K562 (cell line): ENCODE results near the gene ELMOD1. TPM values are rescaled to one million over a fixed set of nuclear protein-coding genes. Genes with fewer than 3 reads are reported as not detected.

Source experiments
- ATAC-seq: fragments of 200-7000 bp; cut with Tn5 transposase; 3 replicates; pipeline ENCODE4 v1.9.1; 2020; ENCODE audit warnings: moderate library complexity
- BruUV-seq: library from RNA; stranded (reverse); fragments of 400-500 nt; replicated peaks from 2 replicates; lab custom pipeline; 2021; lab: Mats Ljungman, UMichigan
- CTCF ChIA-PET: fragments of 300-600 bp; formaldehyde crosslinking; extraction: SDS; loops from one replicate; lab custom pipeline; 2021; ENCODE audit warnings: low intra/inter-chr PET ratio; lab: Yijun Ruan, JAX
- POLR2A ChIA-PET: fragments of 300-600, 350-650 bp; sonication (Branson Sonifier 250); formaldehyde crosslinking; extraction: SDS; loops from one replicate; lab custom pipeline; 2021; ENCODE audit warnings: antibody characterized with exemption, inconsistent platforms; lab: Yijun Ruan, JAX
- DNase-seq, 4 experiments: peaks; one replicate each; pipeline versions ENCODE4 v3.0.0 to v3.0.0-alpha.2; 2011 to 2018; ENCODE audit warnings: low spot score in 3 of 4, mixed read lengths in 3 of 4; ENCODE audit errors: extremely low read depth in 1 of 4
- FAIRE-seq: peaks from 2 replicates; lab custom pipeline; 2011; peaks lifted over from hg19 to GRCh38; lab: Jason Lieb, UNC
- H2AFZ ChIP-seq: 2 replicates; pipeline ENCODE4 v1.6.0; 2011; ENCODE audit warnings: low read depth, low read length, control low read depth, inconsistent platforms
- H3K27ac ChIP-seq: fragments of 200-600 bp; 3 replicates; pipeline ENCODE4 v1.8.0; 2011; ENCODE audit warnings: low read depth, mild to moderate bottlenecking, control low read depth, inconsistent platforms, low read length, moderate library complexity, mixed read lengths; ENCODE audit errors: extremely low read depth
- H3K27me3 ChIP-seq, 2 experiments: fragments of 300-600 bp in 1 of 2; 2 replicates in 1 of 2; 3 replicates in 1 of 2; pipeline versions ENCODE4 v1.6.0 to v1.8.0; 2011; ENCODE audit warnings: inconsistent platforms in 2 of 2, low read length in 2 of 2, mild to moderate bottlenecking in 1 of 2, mixed read lengths in 1 of 2, moderate library complexity in 1 of 2; ENCODE audit not compliant: control insufficient read depth in 2 of 2, insufficient read depth in 2 of 2
- H3K36me3 ChIP-seq: fragments of 300-600 bp; 3 replicates; pipeline ENCODE4 v1.8.0; 2011; ENCODE audit warnings: mild to moderate bottlenecking, low read length, inconsistent platforms; ENCODE audit not compliant: control insufficient read depth, insufficient read depth
- H3K4me1 ChIP-seq, 2 experiments: fragments of 200-600 bp in 1 of 2; replicated peaks in 1 of 2; 2 replicates in 1 of 2; 3 replicates in 1 of 2; pipeline versions ENCODE4 v1.5.1 to v1.8.0; 2011; ENCODE audit warnings: inconsistent platforms in 2 of 2, low read length in 2 of 2, mild to moderate bottlenecking in 1 of 2, mixed read lengths in 1 of 2, moderate library complexity in 1 of 2; ENCODE audit not compliant: control insufficient read depth in 2 of 2, insufficient read depth in 2 of 2
- H3K4me2 ChIP-seq: 2 replicates; pipeline ENCODE4 v1.6.1; 2011; ENCODE audit warnings: low read length, control low read depth, inconsistent platforms, mixed read lengths; ENCODE audit not compliant: insufficient read depth
- H3K4me3 ChIP-seq: fragments of 200-600 bp; sonication (generic), shearing (Covaris generic); 2 replicates; pipeline ENCODE4 v1.5.1; 2016; ENCODE audit warnings: control low read depth, inconsistent platforms
- H3K79me2 ChIP-seq: fragments of 200-600 bp; 3 replicates; pipeline ENCODE4 v1.8.0; 2011; ENCODE audit warnings: low read length, inconsistent platforms; ENCODE audit not compliant: control insufficient read depth, insufficient read depth
- H3K9ac ChIP-seq, 2 experiments: 2 replicates each; pipeline versions ENCODE4 v1.6.0 to v1.6.1; 2011; ENCODE audit warnings: low read depth in 2 of 2, low read length in 2 of 2, control low read depth in 1 of 2, inconsistent platforms in 1 of 2, mild to moderate bottlenecking in 1 of 2, mixed read lengths in 1 of 2; ENCODE audit not compliant: insufficient read depth in 1 of 2
- H3K9me1 ChIP-seq: one replicate; pipeline ENCODE4 v1.6.0; 2011; ENCODE audit warnings: inconsistent platforms, mild to moderate bottlenecking, low read length, moderate library complexity; ENCODE audit not compliant: control insufficient read depth, insufficient read depth
- H3K9me3 ChIP-seq: replicated peaks from 2 replicates; pipeline ENCODE4 v1.5.1; 2011; ENCODE audit warnings: low read depth, low read length, inconsistent platforms; ENCODE audit not compliant: control insufficient read depth, insufficient read depth
- H4K20me1 ChIP-seq: replicated peaks from 2 replicates; pipeline ENCODE4 v1.6.1; 2011; ENCODE audit warnings: low read length, inconsistent platforms, mixed read lengths; ENCODE audit not compliant: control insufficient read depth, insufficient read depth
- CREM ChIP-seq: IDR thresholded peaks from 2 replicates; pipeline ENCODE4 v1.6.1; 2014; ENCODE audit warnings: antibody characterized with exemption, low read depth
- U2AF1 ChIP-seq: fragments of 200-400 bp; formaldehyde crosslinking; optimal IDR thresholded peaks from 2 replicates; pipeline ENCODE3; 2017; ENCODE audit warnings: mild to moderate bottlenecking, low read depth, low read length, moderate library complexity
- ZBTB8A ChIP-seq: fragments of 450-650 bp; IDR thresholded peaks from 2 replicates; pipeline ENCODE4 v1.6.1; 2018; ENCODE audit warnings: mild to moderate bottlenecking, moderate library complexity; ENCODE audit not compliant: partially characterized antibody
- WGBS: fragments of 100-300 bp; shearing (Covaris generic); methylation state at CpG from one replicate; pipeline ENCODE4 v1.1.6; 2016; ENCODE audit warnings: low coverage, mixed read lengths; ENCODE audit not compliant: insufficient coverage; ENCODE audit errors: missing lambda C conversion rate; 5-methylcytosine and 5-hydroxymethylcytosine counted together
- in situ Hi-C: fragments of 300-500 bp; cut with MboI; formaldehyde crosslinking; loops from 4 replicates; pipeline ENCODE4 v1.15.0; 2018; ENCODE audit warnings: inconsistent platforms, mixed read lengths
- intact Hi-C: fragments of 100-400 bp; cut with micrococcal nuclease; formaldehyde crosslinking; loops from 2 replicates; pipeline ENCODE4 v1.14.2; 2022
- polyA plus RNA-seq, 8 experiments: library from polyadenylated mRNA; depleted of rRNA in 4 of 8; stranded (reverse) in 5 of 8; unstranded in 3 of 8; fragments of >200 nt; fragmentation: Nextera tagmentation in 2 of 8; fragmentation: Illumina TruSeq in 1 of 8; extraction: Ambion mirVana in 2 of 8; extraction: Trizol in 1 of 8; gene quantifications; 2 replicates each; pipeline versions ENCODE4 v1.2.1 to v1.2.3, GENCODE V29; 2011 to 2014; ENCODE audit warnings: inconsistent platforms in 1 of 8, missing spikeins in 1 of 8
- total RNA-seq, 7 experiments: library from RNA; depleted of rRNA in 6 of 7; stranded (reverse); fragments of >200 nt in 6 of 7; fragmentation: Illumina TruSeq in 2 of 7; extraction: Trizol in 2 of 7; gene quantifications; 2 replicates each; pipeline versions ENCODE4 v1.2.1 to v1.2.3, GENCODE V29; 2011 to 2021; ENCODE audit warnings: low replicate concordance in 1 of 7

ELMOD1 gene
- total and polyA plus RNA-seq, 9 of the 15 experiments (the other 6 are each of a cell fraction or from before 2014, with no cell fraction given), result not detected

DNA sequence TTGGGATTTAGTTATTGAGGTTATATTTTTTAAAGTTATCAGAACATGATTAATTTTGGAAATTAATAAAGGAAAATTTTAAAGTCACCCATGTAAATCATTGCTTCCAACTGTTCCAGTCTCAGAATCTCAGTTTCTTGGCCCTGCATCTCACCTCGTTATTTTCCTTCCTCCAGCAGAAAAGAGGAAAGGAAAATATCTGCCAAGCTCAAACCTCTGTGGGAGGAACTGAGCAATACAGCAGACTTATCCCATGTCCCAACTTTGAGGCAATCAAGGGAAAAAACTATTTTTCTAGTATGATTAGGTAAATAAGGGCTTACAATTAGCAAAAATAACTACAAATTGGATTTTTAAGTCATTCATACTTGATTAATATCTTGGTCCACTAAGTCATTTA is 30.1 kb downstream of the ELMOD1 start:
- Histone ChIP-seq H3K4me2 (no peak overlapping the region), H3K9me3 (no peaks in the 10 kb centered on the region), H3K36me3 (no peaks in the 10 kb centered on the region), H3K79me2 (no peaks in the 10 kb centered on the region), H2AFZ (no peak overlapping the region), H3K27ac (no peak overlapping the region), H3K4me3 (no peak overlapping the region), H4K20me1 (no peaks in the 10 kb centered on the region), H3K27me3 (peaks cover 2 to 4% of the 10 kb centered on the region in 2 experiments; a peak in 3 of 5 replicates), H3K9ac (no peak overlapping the region), H3K9me1 (no peaks in the 10 kb centered on the region), H3K4me1 (no peaks in the 10 kb centered on the region)
- ChIA-PET POLR2A (no interaction called here), CTCF (no interaction called here)
- no TSS peak for BruUV-seq
- DNase-seq (no peak), ATAC-seq (no peak), FAIRE-seq (no peak)
- intact Hi-C loops (no loop called here), in situ Hi-C loops (no loop called here)
- WGBS, result 0% methylated on average over 1 of the region's 1 CpG
- no peak for TF ChIP-seq ZBTB8A

DNA sequence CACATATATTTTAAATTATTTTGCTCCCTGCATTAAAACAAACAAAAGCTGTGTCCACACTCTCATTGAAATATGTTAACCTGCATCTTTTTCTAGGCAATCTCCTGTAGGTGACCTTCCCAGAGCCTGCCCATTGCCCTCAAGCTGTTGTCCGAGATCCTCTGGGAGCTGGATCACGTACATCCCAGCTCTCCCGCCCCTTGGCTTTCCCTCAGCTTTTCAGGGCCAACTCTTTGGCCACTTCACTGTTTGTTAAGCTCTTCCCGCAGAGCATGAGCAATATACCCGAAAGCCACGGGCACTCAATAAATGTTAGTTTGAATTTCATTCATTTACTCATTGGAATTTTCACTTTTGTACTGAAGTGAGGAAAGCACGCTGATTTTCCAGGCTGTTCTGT is 32.2 kb downstream of the ELMOD1 start:
- in situ Hi-C loops, result no loop called here
- Histone ChIP-seq H3K4me2 (no peak overlapping the region), H3K27ac (no peak overlapping the region), H3K9me3 (no peaks in the 10 kb centered on the region), H4K20me1 (no peaks in the 10 kb centered on the region), H3K9me1 (no peaks in the 10 kb centered on the region), H3K4me1 (no peaks in the 10 kb centered on the region), H3K79me2 (no peaks in the 10 kb centered on the region), H3K36me3 (no peaks in the 10 kb centered on the region), H3K9ac (no peak overlapping the region), H3K27me3 (peaks cover 2 to 4% of the 10 kb centered on the region in 2 experiments; a peak in 2 of 5 replicates), H2AFZ (no peak overlapping the region), H3K4me3 (no peak overlapping the region)
- WGBS, result 0% methylated on average over 7 of the region's 7 CpGs
- BruUV-seq, result no TSS peak
- CTCF ChIA-PET, result no interaction called here
- POLR2A ChIA-PET, result no interaction called here
- FAIRE-seq (no peak), ATAC-seq (no peak), DNase-seq (no peak)
- TF ChIP-seq U2AF1 (no peak), CREM (no peak)
- intact Hi-C loops, result no loop called here
